BE2C (cell line): ENCODE measurements around the gene ZBTB8B.

Experiments
- DNase-seq: peaks from one replicate; pipeline ENCODE4 v3.0.0-alpha.2; 2020
- H3K27me3 ChIP-seq: fragments of 250-450 bp; sonication (Bioruptor Pico); 2 replicates; pipeline ENCODE4 v1.5.1; 2020; ENCODE audit warnings: mild to moderate bottlenecking
- H3K36me3 ChIP-seq: fragments of 250-450 bp; sonication (Bioruptor Pico); 2 replicates; pipeline ENCODE4 v1.5.1; 2020; ENCODE audit warnings: mild to moderate bottlenecking
- H3K4me1 ChIP-seq: fragments of 250-450 bp; sonication (Bioruptor Pico); 2 replicates; pipeline ENCODE4 v1.5.1; 2020
- H3K4me3 ChIP-seq: 2 replicates; pipeline ENCODE4 v1.5.1; 2011; ENCODE audit warnings: low read depth, low read length
- H3K9me3 ChIP-seq: fragments of 250-450 bp; sonication (Bioruptor Pico); 2 replicates; pipeline ENCODE4 v1.5.1; 2020
- TF ChIP-seq, protein P1 (sequence below): IDR thresholded peaks from 2 replicates; pipeline ENCODE4 v1.5.1; 2012; ENCODE audit warnings: mild to moderate bottlenecking, low read depth, low read length

ZBTB8B gene

DNA sequence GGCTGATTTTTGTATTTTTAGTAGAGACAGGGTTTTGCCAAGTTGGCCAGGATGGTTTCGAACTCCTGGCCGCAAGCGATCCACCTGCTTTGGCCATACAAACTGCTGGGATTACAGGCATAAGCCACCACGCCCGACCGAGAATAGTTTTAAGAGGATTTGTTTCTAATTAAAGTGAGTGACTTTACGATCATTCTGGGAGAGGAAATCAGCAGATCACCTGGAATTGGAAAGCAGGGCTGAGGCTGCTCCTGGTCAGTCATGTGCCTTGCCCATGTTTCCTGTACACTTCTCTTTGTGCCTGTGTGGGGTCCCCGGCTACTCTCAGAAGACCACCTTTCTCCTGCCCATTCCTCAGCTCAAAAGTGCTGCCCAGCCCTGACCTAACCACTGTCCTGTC lies 33.9 kb downstream of the ZBTB8B start:
- Histone ChIP-seq H3K4me3 (no peak overlapping the region), H3K4me1 (no peaks in the 10 kb centered on the region; the same call in 1 of the 2 replicates), H3K9me3 (no peaks in the 10 kb centered on the region), H3K36me3 (no peaks in the 10 kb centered on the region), H3K27me3 (no peaks in the 10 kb centered on the region)
- TF ChIP-seq, protein P1, sequence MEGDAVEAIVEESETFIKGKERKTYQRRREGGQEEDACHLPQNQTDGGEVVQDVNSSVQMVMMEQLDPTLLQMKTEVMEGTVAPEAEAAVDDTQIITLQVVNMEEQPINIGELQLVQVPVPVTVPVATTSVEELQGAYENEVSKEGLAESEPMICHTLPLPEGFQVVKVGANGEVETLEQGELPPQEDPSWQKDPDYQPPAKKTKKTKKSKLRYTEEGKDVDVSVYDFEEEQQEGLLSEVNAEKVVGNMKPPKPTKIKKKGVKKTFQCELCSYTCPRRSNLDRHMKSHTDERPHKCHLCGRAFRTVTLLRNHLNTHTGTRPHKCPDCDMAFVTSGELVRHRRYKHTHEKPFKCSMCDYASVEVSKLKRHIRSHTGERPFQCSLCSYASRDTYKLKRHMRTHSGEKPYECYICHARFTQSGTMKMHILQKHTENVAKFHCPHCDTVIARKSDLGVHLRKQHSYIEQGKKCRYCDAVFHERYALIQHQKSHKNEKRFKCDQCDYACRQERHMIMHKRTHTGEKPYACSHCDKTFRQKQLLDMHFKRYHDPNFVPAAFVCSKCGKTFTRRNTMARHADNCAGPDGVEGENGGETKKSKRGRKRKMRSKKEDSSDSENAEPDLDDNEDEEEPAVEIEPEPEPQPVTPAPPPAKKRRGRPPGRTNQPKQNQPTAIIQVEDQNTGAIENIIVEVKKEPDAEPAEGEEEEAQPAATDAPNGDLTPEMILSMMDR = no peak
- no peak for DNase-seq

DNA sequence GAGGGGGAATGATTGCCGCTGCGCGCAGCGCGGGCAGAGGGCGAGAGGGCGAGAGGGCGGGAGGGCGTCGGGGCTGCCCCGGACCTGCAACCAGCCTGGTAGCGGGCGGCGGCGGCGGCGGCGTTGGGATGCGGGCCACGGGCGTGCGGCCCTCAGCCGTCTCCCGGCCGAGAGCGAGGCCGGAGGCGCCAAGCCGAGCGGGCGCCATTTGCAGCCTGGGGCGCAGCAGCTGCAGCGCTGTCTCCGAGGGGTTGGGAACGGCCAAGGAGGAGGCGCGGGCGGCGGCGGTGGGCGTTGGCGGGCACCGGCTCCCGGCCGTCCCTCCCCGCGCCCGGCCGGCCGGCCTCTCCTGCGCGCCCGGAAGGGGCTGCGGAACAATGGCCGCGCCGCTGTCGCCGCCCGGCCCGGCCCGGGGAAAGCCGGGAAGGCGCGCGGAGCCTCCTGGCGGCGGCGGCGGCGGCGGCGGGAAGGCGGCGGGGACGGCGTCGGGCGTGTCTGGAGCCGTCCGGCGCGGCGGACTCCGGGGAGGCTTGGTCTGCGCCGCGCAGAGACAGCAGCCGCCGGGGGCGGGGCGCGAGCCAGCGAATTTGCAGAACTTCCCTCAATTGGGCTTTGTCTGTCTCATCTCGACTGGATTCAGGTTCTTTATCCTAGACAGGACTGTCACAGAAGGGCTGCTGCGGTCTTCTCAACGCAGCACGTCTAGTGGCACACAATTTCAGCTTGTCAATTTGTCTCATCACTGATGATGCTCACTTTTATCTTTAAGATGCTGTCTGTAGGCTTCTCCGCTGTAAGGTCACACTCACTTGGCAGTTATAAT lies 35.7 kb downstream of the ZBTB8B start:
- TF ChIP-seq, protein P1 = no peak
- peak overlapping the region; percentile 56 for H3K4me3 ChIP-seq
- H3K36me3 ChIP-seq = no peaks in the 10 kb centered on the region
- peak; percentile 56 for DNase-seq
- no peaks in the 10 kb centered on the region; the same call in 1 of the 2 replicates for H3K4me1 ChIP-seq
- no peaks in the 10 kb centered on the region for H3K27me3 ChIP-seq
- no peaks in the 10 kb centered on the region for H3K9me3 ChIP-seq

DNA sequence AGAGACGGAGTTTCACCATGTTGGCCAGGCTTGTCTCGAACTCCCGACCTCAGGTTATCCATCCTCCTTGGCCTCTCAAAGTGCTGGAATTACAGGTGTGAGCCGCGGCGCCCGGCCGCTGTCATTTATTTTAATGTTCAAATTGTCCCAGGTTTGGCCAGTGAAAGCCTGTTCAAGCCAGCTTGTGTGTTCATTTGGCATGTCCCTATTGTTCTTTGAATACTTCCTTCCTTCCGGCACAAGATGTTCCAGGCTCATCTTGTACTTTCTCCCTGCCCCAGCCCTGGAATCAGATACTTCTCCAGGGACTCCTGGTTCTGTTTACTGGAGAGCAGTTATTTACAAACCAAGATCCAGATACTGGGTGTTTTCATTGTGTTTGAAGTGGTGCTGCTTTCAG lies 37.0 kb downstream of the ZBTB8B start:
- no peak for DNase-seq
- H3K36me3 ChIP-seq = no peaks in the 10 kb centered on the region
- no peak overlapping the region for H3K4me3 ChIP-seq
- H3K9me3 ChIP-seq = no peaks in the 10 kb centered on the region
- TF ChIP-seq, protein P1 = no peak
- H3K4me1 ChIP-seq = no peaks in the 10 kb centered on the region
- no peaks in the 10 kb centered on the region for H3K27me3 ChIP-seq

DNA sequence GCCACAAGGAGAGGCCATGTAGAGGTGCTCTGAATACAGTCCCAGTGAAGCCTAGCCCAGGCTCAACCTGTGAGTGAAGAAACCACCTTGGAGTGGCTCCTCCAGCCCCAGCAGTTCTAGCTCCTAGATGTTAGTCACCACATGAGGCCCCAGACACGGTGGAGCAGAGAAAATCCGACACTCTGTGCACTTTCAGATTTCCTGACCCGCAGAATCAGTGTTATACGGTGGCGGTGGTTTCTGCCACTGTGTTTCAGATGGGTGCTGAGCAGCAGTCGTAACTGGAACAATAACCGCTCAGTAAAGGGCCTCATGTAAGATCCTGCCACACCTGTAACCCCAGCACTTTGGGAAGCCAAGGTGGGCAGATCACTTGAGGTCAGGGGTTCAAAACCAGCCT lies 38.3 kb downstream of the ZBTB8B start:
- Histone ChIP-seq H3K4me3 (no peak overlapping the region), H3K9me3 (no peaks in the 10 kb centered on the region), H3K4me1 (no peaks in the 10 kb centered on the region), H3K36me3 (no peaks in the 10 kb centered on the region), H3K27me3 (no peaks in the 10 kb centered on the region)
- TF ChIP-seq, protein P1 = no peak
- no peak for DNase-seq

DNA sequence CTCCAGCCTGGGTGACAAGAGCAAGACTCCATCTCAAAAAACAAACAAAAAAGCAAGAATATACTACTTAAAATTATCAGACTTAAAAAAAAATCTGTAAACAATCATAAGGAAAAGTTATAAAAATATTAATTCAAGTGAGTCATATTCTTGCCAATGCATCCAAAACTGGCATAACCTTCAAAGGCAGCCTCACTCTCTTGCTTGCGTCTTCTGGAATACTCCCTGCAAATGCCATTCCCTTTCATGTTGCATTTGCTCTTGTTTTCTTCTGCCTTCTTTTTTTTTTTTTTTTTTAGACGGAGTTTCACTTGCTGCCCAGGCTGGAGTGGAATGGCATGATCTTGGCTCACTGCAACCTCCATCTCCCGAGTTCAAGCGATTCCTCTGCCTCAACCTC lies 42.1 kb downstream of the ZBTB8B start:
- Histone ChIP-seq H3K36me3 (no peaks in the 10 kb centered on the region), H3K4me3 (no peak overlapping the region)
- TF ChIP-seq, protein P1 = no peak

DNA sequence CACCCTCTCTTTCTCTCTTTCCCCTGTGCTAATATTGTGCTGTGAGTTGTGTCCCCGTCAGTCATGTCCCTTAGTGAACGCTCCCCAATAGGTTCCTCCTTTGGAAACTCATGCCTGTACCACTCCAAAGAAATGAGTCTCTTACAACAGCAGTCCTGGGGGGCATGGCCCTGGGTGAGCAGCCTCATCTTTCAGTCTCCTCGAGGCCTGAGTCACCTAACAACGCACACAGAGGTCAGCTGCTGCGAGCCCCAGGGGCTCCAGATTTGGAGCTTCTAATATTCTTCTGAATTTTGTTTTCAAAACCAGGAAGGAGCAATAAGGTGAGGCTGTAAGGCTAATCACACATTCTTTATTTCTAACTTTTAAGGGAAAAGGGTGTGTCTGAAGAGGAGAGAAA lies 43.9 kb downstream of the ZBTB8B start:
- TF ChIP-seq, protein P1 = no peak
- no peak for DNase-seq
- Histone ChIP-seq H3K27me3 (no peaks in the 10 kb centered on the region), H3K9me3 (no peaks in the 10 kb centered on the region), H3K4me1 (no peaks in the 10 kb centered on the region), H3K36me3 (no peaks in the 10 kb centered on the region), H3K4me3 (no peak overlapping the region)

More for the DNA sequence above, 42.1 kb downstream of the ZBTB8B start:
- Histone ChIP-seq H3K9me3 (no peaks in the 10 kb centered on the region), H3K4me1 (no peaks in the 10 kb centered on the region), H3K27me3 (no peaks in the 10 kb centered on the region)
- no peak for DNase-seq
